Loucy (cell line): ENCODE measurements around the gene PECR.

Experiments
- H2AFZ ChIP-seq: fragments of 200-600 bp; sonication (generic); 2 replicates; pipeline ENCODE4 v1.6.0; 2016; ENCODE audit warnings: antibody characterized with exemption, mild to moderate bottlenecking, low read length, moderate library complexity
- H3F3A ChIP-seq: fragments of 200-600 bp; 2 replicates; pipeline ENCODE4 v1.6.0; 2016; ENCODE audit warnings: antibody characterized with exemption, low read depth, mild to moderate bottlenecking
- H3K27me3 ChIP-seq: fragments of 200-600 bp; sonication (generic); 2 replicates; pipeline ENCODE4 v1.6.1; 2014; ENCODE audit warnings: low read length, mild to moderate bottlenecking; ENCODE audit not compliant: insufficient read depth, poor library complexity, severe bottlenecking
- H3K36me3 ChIP-seq: fragments of 200-600 bp; sonication (generic); 2 replicates; pipeline ENCODE4 v1.6.1; 2016; ENCODE audit warnings: low read length; ENCODE audit not compliant: insufficient read depth
- H3K4me1 ChIP-seq: fragments of 200-600 bp; sonication (generic); 2 replicates; pipeline ENCODE4 v1.5.1; 2014; ENCODE audit warnings: low read length, mild to moderate bottlenecking; ENCODE audit not compliant: insufficient read depth, poor library complexity, severe bottlenecking
- H3K4me2 ChIP-seq: fragments of 200-600 bp; sonication (generic); 2 replicates; pipeline ENCODE4 v1.6.0; 2014; ENCODE audit warnings: antibody characterized with exemption, low read length, low read depth, mild to moderate bottlenecking; ENCODE audit not compliant: poor library complexity, severe bottlenecking
- H3K4me3 ChIP-seq: fragments of 200-600 bp; sonication (generic); 2 replicates; pipeline ENCODE4 v1.5.1; 2014; ENCODE audit warnings: low read length, mild to moderate bottlenecking, mixed read lengths; ENCODE audit not compliant: poor library complexity, severe bottlenecking
- H3K79me2 ChIP-seq: fragments of 200-600 bp; sonication (generic); 2 replicates; pipeline ENCODE4 v1.6.1; 2014; ENCODE audit warnings: low read length; ENCODE audit not compliant: insufficient read depth
- H3K9ac ChIP-seq: fragments of 200-600 bp; sonication (generic); 2 replicates; pipeline ENCODE4 v1.6.0; 2014; ENCODE audit warnings: mild to moderate bottlenecking, low read depth, low read length, moderate library complexity; ENCODE audit not compliant: poor library complexity, severe bottlenecking
- H3K9me2 ChIP-seq: fragments of 200-600 bp; sonication (generic); replicated peaks from 2 replicates; pipeline ENCODE4 v1.6.1; 2016; ENCODE audit warnings: low read depth, low read length, mixed read lengths
- H3K9me3 ChIP-seq: fragments of 200-600 bp; sonication (generic); 2 replicates; pipeline ENCODE4 v1.6.1; 2014; ENCODE audit warnings: mild to moderate bottlenecking, antibody characterized with exemption, low read length, low read depth; ENCODE audit not compliant: insufficient read depth
- H4K20me1 ChIP-seq: fragments of 200-600 bp; sonication (generic); 2 replicates; pipeline ENCODE4 v1.6.0; 2014; ENCODE audit warnings: antibody characterized with exemption, low read length, mild to moderate bottlenecking; ENCODE audit not compliant: insufficient read depth, poor library complexity, severe bottlenecking
- CTCF ChIP-seq: fragments of 200-600 bp; sonication (generic); conservative IDR thresholded peaks from 2 replicates; pipeline ENCODE4 v1.5.1; 2014; ENCODE audit warnings: mild to moderate bottlenecking, antibody characterized with exemption, low read length
- EZH2phosphoT487 ChIP-seq: fragments of 200-600 bp; IDR thresholded peaks from 2 replicates; pipeline ENCODE4 v1.6.1; 2018; ENCODE audit warnings: antibody characterized with exemption, mild to moderate bottlenecking, moderate library complexity, borderline replicate concordance

The PECR gene

GRCh38 chr2:216071111-216071851 is 10.3 kb downstream of the PECR start:
- Histone ChIP-seq H3K4me3 (no peak overlapping the region), H2AFZ (no peak overlapping the region), H3K9me3 (no peaks in the 10 kb centered on the region), H3K79me2 (no peaks in the 10 kb centered on the region), H3K4me2 (no peak overlapping the region), H3F3A (0 out of 2 replicates have a peak, but pooled peaks cover 4% of the 10 kb centered on the region), H3K9me2 (no peaks in the 10 kb centered on the region), H4K20me1 (no peaks in the 10 kb centered on the region), H3K27me3 (no peaks in the 10 kb centered on the region), H3K9ac (no peak overlapping the region), H3K4me1 (peaks cover 15% of the 10 kb centered on the region), H3K36me3 (no peaks in the 10 kb centered on the region)
- no peak for TF ChIP-seq EZH2phosphoT487
- TF ChIP-seq CTCF, result no peak

GRCh38 chr2:216070195-216070594 is 11.4 kb downstream of the PECR start:
- H3K9me3 ChIP-seq, result no peaks in the 10 kb centered on the region
- no peaks in the 10 kb centered on the region for H3K9me2 ChIP-seq
- H3K4me3 ChIP-seq, result no peak overlapping the region
- peaks cover 15% of the 10 kb centered on the region for H3K4me1 ChIP-seq
- no peaks in the 10 kb centered on the region for H3K27me3 ChIP-seq
- no peaks in the 10 kb centered on the region; the same call in 1 of the 2 replicates for H3K36me3 ChIP-seq
- no peak overlapping the region for H3K4me2 ChIP-seq
- no peaks in the 10 kb centered on the region for H3K79me2 ChIP-seq
- TF ChIP-seq CTCF, result no peak
- TF ChIP-seq EZH2phosphoT487, result no peak
- no peaks in the 10 kb centered on the region for H4K20me1 ChIP-seq
- H3F3A ChIP-seq, result 0 out of 2 replicates have a peak, but pooled peaks cover 4% of the 10 kb centered on the region
- no peak overlapping the region for H2AFZ ChIP-seq
- no peak overlapping the region for H3K9ac ChIP-seq

- no peak overlapping the region for H3K4me3 ChIP-seq
- H3K9me2 ChIP-seq, result no peaks in the 10 kb centered on the region
- no peak overlapping the region for H3K4me2 ChIP-seq
- H3K79me2 ChIP-seq, result no peaks in the 10 kb centered on the region
- no peak overlapping the region for H3K9ac ChIP-seq
- H3K4me1 ChIP-seq, result peaks cover 5% of the 10 kb centered on the region
- no peaks in the 10 kb centered on the region for H3K9me3 ChIP-seq
- TF ChIP-seq EZH2phosphoT487 (no peak), CTCF (no peak)
- H3K27me3 ChIP-seq, result no peaks in the 10 kb centered on the region
- H3K36me3 ChIP-seq, result peaks cover 5% of the 10 kb centered on the region; the same call in 1 of the 2 replicates
- H4K20me1 ChIP-seq, result no peaks in the 10 kb centered on the region
- no peak overlapping the region for H2AFZ ChIP-seq
- H3F3A ChIP-seq, result 0 out of 2 replicates have a peak, but pooled peaks cover 4% of the 10 kb centered on the region
These were observed 12.6 kb downstream of the PECR start for GRCh38 chr2:216069028-216069427.
